GM15510 (cell line): Measurements from ENCODE around the gene RPL36AL.
A peak's percentile ranks its signal among the peaks of the same experiment; 100 is the strongest.

Experiments
- POLR2A ChIP-seq: IDR thresholded peaks from 3 replicates; pipeline ENCODE4 v1.6.1; 2011; ENCODE audit warnings: borderline replicate concordance; ENCODE audit not compliant: insufficient read length; ENCODE audit errors: extremely low read depth

RPL36AL gene

GRCh38 chr14:49594347-49595091 is 25.9 kb downstream of the RPL36AL start:
- TF ChIP-seq POLR2A = no peak

GRCh38 chr14:49593016-49593415 is 27.4 kb downstream of the RPL36AL start:
- TF ChIP-seq POLR2A = no peak

GRCh38 chr14:49589387-49589786 is 31.0 kb downstream of the RPL36AL start:
- no peak for TF ChIP-seq POLR2A

GRCh38 chr14:49586673-49587460 is 33.6 kb downstream of the RPL36AL start:
- no peak for TF ChIP-seq POLR2A

- peak; percentile 77 for TF ChIP-seq POLR2A
Observed at GRCh38 chr14:49585803-49586672, 34.4 kb downstream of the RPL36AL start, which contains the start of gene RPS29. Gene RPS29, minus strand, starts transcription at chr14:49586380. Its CDS starts 34 bp downstream, at chr14:49586346.

- TF ChIP-seq POLR2A = no peak
Observed at GRCh38 chr14:49584058-49584457, 36.4 kb downstream of the RPL36AL start.

GRCh38 chr14:49583629-49584028 is 36.8 kb downstream of the RPL36AL start:
- no peak for TF ChIP-seq POLR2A

GRCh38 chr14:49582113-49582977 is 38.1 kb downstream of the RPL36AL start:
- peak; percentile 28 for TF ChIP-seq POLR2A

- TF ChIP-seq POLR2A = no peak
Observed at GRCh38 chr14:49581209-49582112, 39.0 kb downstream of the RPL36AL start.

- no peak for TF ChIP-seq POLR2A
Observed at GRCh38 chr14:49579841-49580240, 40.6 kb downstream of the RPL36AL start.

- no peak for TF ChIP-seq POLR2A
Observed at GRCh38 chr14:49578141-49578540, 42.3 kb downstream of the RPL36AL start.

- TF ChIP-seq POLR2A = no peak
Observed at GRCh38 chr14:49574038-49574437, 46.4 kb downstream of the RPL36AL start.

- TF ChIP-seq POLR2A = no peak
Observed at GRCh38 chr14:49569281-49569680, 51.1 kb downstream of the RPL36AL start.
